ENCODE data around the gene PIK3R1.

PIK3R1 gene

DNA sequence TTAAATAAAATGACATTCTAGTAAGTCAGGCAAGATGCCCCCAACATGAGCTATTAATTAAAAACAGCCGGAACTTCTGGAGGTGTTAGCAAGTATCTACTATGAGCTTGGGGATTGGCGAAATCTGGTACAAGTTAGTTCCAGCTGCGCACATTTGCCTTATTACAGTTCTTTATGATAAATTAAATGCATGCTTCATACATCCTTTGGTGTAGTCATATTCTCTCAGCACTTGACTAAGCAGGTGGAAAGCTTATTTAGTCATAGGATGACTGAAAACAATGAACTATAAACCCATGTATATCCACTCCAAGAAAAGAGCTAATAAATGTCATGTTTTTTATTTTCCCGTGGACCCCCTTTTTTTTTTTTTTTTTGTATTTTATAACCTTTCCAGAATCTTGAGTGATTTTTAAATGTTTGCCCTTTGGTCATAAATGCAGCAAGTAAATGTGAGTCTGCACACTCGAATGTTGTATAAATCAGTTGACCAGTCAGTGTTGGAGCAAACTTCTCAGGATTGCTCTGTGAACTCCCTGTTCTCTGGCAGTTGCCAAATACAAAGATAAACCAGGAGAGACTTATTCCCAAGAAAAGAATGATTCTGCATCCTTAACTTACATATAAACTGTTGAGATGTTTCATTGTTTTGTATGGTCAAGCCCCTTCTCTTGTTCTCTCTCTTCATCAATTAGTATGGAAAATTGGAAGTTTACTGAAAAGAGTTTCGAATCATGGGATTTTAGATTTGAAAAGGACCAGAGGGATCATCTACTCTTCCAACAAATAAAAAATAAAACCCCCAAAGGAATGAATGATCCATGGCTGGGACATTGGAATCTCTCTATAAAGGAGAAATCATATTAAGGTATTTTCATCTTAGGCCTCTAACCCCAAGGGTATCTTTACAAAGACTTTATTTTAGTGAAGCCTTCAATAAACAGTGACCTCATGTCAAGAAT is 38.3 kb downstream of the PIK3R1 start:
- no peak for DNase-seq

DNA sequence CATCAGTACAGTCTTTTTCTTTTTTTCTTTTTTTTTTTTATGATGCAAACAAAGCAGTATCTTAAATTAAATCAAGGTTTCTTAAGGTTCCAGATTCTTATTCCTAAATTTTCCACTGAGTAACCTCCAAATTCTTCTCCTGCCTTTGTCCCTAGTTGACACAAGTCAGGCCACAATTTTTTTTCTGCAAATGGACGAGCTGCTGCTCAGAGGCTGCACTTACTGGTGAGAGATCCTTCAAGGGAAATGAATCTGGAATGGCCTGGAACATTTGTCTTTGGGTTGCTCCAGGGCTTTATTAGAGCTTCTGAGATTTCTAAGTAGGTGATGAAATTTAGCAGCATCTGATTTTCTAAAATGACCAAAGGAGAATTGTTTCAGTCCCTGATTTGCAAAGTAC is 39.3 kb downstream of the PIK3R1 start:
- no peak for DNase-seq

DNA sequence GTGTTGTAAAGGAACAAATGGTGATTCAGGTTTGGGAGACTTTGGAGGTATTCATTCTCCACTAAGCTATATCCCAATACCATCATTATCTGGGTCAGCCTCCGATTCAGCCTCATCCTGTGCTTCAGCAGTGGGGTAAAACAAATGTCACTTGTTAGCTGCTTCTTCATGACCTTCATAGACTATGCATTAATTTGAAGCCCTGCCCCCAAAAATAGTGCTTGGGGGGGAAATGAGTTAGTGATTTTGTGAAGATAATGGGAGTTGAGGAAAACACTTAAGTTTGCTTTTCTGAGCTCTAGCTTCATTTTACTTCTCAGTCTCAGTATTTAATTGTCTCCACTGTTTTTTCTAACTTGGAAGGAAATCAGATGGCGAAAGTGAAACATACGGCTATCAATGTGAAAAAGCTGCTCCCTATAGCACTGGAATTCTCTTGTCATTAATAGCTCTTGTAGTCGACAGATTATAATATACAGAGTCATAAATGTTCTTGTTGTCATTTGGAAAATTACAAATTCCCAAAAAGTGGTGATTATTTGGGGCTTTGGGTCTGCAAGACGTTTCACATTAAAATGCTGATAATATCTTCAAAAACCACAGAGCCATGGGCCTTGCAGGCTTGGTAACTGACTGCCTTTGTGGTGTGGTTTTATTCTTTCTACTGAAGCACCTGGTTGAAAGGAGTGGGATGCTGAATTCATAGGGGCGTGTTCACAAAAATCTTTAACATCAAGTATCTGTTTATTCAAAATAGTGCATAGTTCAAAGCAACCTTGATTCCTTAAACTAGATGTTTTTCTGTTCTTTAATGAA is 40.0 kb downstream of the PIK3R1 start:
- DNase-seq, result peak; percentile 68

- no peak for DNase-seq
Observed at GRCh38 chr5:68257210-68257609, 41.7 kb downstream of the PIK3R1 start.

DNA sequence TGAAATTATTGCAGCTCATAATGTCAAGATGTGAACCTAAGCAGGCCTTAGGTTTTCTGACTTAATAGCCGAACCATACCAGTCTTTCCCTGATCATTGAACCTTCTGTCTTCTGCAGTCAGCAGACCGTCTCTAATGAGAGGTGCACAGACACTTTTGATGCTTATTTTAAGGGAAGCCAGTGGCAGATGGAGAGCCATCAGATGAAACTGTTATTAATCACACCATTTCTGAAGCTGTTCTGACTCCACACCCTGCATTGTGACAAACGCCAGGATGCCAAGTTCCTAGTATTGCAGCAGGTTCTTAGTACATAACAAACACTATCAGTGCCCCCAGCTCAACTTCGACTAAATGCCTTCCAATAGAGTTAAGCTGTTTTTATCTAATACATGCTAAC is 43.0 kb downstream of the PIK3R1 start:
- no peak for DNase-seq

- no peak for DNase-seq
Observed at GRCh38 chr5:68259700-68260099, 44.1 kb downstream of the PIK3R1 start.

DNA sequence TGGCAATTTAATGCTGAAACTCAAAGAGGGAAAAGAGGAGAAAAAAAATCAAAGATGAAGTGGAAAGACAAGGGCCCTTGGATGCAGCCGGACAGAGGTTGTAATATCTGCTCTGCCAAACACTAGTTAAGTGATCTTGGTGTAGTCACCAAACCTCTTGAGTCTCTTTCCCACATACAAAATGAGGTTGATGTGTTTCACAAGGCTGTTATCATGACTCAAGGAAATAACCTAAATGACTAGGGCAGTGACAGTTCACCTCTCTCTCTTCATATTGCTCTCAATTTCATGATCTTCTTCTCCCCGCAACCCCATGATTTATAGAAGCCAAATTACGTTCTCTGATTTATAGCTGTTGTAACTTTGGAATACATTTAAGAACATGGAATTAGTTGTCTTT is 44.9 kb downstream of the PIK3R1 start:
- DNase-seq, result no peak

GRCh38 chr5:68261169-68261568 is 45.6 kb downstream of the PIK3R1 start:
- no peak for DNase-seq

DNA sequence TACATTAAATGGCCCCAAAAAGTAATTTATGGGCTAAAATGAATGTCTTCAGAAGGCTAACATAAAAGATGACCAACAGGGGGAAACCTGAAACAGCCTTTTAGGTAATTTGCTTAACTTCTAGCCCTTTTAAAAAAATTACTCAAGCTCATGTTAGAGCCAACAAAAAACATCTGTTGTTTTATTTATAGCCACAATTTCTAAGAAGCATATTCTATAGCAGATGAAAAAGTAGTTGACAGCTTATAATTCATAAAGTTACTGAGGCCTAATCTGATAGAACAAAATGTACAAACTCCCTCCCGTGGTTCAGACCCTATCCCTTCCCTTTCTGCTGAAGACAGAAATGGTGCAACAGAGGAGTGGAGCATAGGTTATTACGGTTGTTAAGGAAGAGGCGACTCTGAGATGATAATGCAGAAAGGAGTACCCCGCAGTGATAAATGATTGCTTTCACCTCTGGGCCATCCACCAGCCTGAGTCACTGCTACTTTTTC is 46.1 kb downstream of the PIK3R1 start:
- peak; percentile 61 for DNase-seq

DNA sequence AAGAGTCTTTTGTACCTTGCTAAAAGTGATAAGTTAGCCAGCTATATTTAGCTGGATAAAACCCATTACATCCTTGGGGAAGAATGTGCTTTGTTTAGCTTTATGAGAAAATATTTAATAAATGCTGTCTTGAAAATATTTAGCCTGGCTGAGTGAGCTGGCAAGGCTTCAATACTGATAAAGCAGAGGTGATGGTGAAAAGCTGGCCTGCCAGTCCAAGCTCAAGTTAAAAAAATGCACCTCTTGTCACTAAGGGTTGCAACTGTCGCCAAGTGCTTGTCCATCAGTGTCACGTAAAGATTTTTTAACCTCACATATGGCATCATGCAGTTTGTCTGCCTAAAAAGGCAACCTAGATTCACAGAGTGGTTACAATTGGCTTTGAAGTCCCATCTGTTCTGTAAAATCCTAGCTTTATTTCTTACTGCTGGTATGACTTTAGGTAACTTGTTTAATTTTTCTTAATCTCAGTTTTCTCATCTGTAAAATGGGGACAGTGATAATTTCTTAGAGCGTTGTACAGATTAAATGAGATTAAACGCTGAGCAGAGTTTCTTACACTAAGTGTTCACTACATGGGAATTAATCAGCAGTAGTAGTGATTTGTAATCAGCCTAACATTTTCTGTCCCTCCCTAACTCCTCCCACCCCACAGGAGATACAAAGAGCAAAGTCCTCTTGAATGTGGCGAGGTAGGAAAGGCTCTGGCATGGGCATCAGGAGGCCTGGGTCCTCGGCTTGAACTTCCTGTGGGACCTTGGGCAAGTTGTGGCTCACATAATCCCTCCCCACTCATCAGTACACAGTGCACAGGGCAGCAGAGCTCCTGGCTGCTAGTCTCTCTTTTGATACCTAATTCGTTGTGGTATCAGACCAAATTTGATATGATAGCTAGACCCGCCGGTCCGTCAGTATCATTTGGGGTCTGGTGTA is 48.7 kb downstream of the PIK3R1 start:
- DNase-seq, result no peak

- peak; percentile 59 for DNase-seq
Observed at GRCh38 chr5:68265347-68265746, 49.8 kb downstream of the PIK3R1 start.

- DNase-seq, result no peak
Observed at GRCh38 chr5:68265822-68266395, 50.4 kb downstream of the PIK3R1 start.

DNA sequence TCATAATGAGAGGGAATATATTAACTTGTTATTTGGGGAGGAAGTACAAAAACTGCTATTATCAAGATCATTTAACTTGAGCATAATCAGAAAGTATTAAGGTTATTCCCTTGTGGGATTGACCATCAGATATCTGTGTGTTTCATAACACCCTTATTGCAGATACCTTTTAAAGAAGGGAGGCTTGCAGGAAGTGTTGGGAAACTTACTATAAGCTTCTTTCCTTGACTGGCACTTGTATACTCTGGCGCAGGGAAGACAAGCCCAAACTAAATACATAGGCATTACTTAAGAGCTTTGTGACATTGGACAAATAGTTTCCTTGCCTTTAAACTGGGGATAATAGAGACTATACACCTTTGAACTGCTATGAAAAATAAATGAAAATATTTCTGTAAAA is 50.9 kb downstream of the PIK3R1 start:
- no peak for DNase-seq

DNA sequence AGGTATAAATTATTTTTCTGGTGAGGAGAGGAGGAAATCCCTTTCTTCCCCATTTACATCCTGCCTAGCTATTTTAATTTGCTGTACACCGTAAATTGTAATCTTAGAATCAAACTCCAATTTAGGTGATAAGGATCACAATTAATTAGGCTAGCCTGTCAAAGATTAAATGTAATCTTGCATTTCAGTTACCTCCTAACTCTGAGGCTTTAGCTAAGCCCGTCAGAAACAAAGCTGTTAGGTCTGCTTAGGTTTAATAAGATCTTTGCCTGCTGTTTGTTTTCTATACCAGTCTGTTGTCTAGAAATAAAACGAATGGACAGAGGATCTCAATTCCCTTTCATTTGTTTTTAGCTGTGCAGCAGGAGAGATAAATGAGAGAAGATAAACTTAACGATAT is 51.5 kb downstream of the PIK3R1 start:
- DNase-seq, result no peak

GRCh38 chr5:68268101-68268851 is 52.7 kb downstream of the PIK3R1 start:
- no peak for DNase-seq

- DNase-seq, result no peak
Observed at GRCh38 chr5:68268852-68269130, 53.2 kb downstream of the PIK3R1 start.

DNA sequence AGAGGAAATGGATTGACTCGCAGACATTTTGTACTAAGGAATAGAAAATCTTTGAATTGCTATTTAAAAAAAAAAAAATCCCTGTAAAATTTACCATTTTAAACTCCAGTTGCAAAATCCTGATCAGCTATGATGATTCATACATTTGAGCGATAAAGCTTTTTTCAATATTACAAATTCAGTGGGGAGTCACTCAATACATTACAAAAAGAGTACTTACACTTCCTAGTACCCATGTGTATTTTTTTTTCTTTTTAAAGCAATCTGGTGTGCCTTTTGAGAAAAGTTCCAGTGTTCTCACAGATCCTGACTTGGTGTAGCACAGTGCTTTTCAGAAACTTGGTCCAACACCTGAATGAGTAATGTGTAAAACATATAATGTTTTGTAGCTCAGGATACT is 54.3 kb downstream of the PIK3R1 start:
- DNase-seq, result no peak

DNA sequence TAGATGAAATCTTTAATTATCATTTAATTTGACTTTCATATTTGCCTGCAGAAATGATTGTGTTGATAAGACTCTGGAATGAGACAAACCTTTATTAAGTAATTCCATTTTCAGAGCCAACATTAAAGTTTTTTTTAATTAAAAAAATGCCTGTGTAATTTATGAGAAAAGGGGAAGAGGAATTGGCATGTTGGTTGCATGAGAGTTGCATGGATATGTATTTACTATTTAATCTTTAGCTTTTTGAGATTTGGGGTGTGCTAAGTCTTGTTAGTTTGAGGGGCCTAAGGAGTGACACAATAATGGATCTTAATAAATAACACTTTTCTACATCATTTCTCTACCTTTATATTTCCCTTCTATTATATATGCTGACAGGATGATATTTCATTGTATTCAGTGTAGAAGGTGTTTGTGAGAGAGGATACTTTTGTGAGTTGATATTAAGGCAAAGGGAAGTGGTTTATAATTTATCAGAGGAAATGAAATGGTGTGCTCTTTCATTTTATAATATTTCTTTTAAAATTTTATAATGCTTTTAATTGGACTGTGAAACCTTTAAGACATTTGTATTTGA is 54.9 kb downstream of the PIK3R1 start:
- DNase-seq, result no peak

DNA sequence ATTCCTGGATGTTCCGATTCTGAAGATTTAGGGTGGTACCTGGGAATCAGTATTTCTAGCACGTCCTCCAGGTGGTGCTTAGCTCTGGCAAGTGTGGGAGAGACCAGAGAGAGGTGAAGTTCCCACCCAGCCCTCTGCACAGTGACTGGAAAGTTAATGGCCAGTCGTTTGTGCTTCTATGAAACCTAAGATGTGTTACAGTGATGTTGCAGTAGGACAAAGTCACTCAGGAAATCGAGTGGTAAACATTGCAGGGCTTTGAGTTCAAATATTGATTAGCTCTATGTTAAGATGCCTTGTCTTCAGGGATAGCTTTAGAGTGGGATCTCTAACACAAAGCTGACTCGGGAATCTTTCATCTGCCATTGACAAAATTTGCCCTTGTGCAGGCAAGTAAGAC is 55.6 kb downstream of the PIK3R1 start:
- DNase-seq, result no peak

DNA sequence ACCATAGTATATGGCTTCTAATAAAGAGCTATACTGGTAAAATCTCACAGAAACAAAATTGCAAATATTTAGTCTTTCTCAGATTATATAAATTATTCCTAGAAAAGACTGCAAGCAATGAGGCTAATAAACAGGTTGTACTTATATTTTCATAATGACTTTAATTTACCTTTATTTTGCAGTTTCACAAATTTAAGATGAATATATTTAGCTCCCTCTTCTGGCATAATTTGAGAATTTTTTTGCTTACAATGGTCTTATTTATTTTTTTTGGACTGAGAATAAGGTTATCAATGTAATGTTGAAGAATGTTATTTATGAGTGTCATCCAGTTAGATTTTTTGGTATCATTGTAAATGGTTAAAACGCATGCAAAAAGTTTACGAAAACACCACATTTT is 56.7 kb downstream of the PIK3R1 start:
- peak; percentile 70 for DNase-seq

GRCh38 chr5:68273717-68274409 is 58.3 kb downstream of the PIK3R1 start:
- DNase-seq, result no peak
